Right forelimb (tissue), 1 donor: Measurements from ENCODE around the gene CCNQ.
"Not testable (repeated sequence)": the region's sequence is repeated elsewhere in the genome, so short reads cannot be mapped to it uniquely, and the experiment has no call there.

ENCODE experiments used
- DNase-seq: peaks from one replicate; pipeline ENCODE4 v3.0.0-alpha.2; 2018

The CCNQ gene

GRCh38 chrX:153621949-153622598, 23.1 kb upstream of the CCNQ start:
- no peak for DNase-seq

- no peak for DNase-seq
Measured at GRCh38 chrX:153620576-153620975, 21.6 kb upstream of the CCNQ start.

DNA sequence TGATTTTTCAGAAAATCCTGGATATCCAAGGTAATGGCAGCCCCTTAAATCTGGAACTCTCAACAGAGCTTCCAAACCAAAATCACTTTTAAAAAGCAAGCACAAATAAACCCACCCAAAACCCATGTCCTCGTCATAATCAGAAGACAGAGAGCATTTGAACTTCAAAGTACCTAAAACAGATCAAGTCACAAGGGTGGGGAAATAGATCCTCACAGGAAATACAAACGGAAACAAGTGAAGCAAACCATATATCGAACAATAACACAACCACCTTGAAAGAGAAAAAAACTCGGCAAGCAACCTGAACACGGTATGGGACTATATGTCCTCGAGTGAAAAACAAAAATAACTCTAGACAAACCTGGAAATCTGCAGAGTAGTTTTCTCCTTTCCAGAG, 15.9 kb upstream of the CCNQ start:
- no peak for DNase-seq

DNA sequence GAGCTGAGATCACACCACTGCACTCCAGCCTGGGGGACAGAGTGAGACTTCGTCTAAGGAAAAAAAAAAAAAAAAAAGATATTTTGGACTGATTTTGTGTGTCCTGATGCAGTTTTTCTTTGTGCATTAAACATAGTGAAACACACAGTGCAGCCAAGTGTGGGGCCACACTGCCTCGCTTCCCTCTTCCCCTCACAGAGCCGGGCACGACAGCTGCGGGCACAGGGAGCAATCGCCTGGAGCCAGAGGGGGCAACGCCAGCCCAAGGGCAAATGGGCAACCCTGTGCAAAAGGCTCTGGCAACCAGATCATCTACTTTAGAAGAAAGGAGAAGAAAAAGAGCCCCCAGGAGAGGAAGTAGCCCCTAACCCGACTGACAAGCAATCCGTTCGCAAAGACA, 13.5 kb upstream of the CCNQ start:
- DNase-seq = no peak

DNA sequence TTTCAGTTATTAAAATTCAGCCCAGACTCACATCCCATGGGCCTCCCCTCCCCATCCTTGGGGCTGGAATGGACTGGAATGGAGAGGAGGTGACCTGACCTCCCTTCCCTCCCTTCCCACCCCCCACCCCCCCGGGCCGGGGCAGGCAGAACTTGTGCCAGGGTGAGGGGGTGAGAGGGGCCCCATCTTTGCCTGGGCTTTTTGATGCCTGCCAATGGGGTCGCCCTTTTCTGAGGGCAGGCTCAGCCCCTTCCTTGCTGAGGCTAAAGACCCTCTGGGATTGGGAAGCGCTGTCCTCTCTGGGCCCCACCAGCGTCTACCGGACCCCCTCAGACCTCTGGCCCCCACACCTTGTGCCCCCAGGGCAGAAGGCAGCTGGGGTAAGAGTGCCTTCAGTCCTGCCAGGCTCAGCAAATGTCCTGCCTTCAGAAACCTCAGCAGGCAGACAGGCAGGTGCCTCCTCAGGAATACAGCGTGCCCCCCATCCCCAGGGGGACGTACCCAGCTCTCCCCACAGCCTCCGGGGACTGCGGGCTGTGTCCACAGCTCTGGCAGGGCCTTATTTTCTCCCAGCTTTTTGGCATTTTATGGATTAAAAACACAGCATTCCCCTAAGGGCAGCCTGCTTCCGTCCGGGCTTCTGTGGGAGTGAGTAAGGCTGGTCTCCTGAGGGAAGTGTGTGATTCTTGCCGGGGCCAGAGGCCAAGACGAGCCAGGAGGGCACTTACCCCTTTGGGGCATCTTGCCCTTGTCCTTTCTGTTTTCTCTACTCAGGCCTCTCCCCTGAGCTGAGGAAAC, 12.6 kb upstream of the CCNQ start:
- DNase-seq = no peak

GRCh38 chrX:153610836-153611213, 11.9 kb upstream of the CCNQ start:
- no peak for DNase-seq

DNA sequence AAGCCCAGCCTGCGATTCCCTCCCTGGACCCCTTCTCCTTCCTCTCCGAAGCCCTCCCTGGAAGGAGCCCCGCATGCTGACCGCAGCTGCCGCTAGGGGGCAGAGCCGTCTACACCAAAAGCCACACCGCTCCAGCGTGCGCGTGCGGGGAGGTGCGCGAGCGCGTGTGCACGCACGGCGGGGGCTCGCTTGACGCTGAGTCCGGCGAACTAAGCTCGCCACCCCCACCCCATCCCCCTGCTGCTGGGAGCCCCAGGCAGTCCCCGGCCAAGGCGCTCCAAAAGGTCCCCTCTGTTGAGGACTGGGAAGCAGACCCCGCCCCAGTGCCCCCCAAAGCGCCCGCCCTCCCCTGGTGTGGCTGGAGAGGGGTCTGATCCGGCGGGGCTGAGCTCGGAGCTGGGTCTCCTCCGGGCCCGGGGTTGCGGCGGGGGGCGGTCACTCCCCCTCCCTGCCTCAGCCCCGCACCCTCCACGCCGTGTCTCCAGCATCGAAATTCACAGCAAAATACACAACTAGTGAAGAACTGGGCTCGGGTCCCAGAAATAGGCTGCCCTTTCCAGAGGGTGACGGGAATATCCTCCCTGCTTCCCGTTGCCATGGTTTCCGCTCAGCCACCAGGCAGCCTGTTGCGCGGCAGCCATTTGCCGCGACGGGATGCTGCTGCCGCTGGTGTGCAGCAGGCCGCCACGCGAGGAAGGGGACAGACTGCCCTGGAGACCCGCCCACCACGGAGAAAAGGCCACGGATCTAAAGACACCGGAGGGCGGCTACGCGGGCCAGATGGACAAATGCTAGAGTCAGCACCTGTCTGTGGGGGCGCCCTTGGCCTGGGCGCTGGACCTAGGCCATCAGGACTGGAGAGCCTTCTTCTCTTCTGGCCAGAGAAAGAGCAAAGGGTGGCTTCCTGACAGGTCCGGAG, 11.2 kb upstream of the CCNQ start:
- DNase-seq = peak; percentile 87

DNA sequence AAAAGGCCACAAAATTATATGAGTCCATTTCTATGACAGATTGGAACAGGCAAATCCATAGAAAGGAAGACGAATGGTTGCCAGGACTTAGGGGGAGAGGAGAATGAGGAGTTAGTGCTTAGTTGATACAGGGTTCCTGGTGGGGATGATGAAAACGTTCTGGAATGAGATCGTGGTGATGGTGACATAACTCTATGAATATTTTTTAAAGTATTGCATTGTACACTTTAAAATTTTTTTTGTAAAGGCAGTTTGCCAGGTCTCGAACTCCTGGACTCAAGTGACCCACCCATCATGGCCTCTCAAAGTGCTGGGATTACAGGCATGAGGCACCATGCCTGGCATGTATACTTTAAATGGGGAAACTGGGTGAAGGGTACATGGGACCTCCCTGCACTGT, 9.9 kb upstream of the CCNQ start:
- DNase-seq = no peak

GRCh38 chrX:153608376-153608775, 9.4 kb upstream of the CCNQ start:
- no peak for DNase-seq

GRCh38 chrX:153606503-153606902, 7.6 kb upstream of the CCNQ start:
- DNase-seq = no peak

- not testable (repeated sequence) for DNase-seq
Measured at GRCh38 chrX:153604666-153605380, 5.9 kb upstream of the CCNQ start.

GRCh38 chrX:153603131-153603656, 4.3 kb upstream of the CCNQ start:
- DNase-seq = no peak

DNA sequence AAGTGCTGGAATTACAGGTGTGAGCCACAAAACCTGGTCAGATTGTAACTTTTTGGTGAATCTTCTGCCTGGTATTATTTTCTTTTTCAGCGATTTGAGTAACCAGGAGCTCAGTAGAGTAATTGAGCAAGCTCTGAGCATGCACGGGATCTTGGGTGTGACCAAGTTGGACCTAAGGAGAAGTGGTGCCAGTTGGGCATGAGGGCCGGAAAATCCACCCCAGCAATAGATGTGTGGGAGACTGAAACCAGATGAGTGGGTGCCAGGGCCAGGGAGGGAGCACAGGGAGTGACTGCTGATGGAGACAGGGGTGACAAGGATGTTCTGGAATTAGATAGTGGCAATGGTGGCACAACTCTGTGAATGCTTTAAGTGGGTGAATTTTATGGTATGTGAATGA, 3.7 kb upstream of the CCNQ start:
- DNase-seq = no peak

DNA sequence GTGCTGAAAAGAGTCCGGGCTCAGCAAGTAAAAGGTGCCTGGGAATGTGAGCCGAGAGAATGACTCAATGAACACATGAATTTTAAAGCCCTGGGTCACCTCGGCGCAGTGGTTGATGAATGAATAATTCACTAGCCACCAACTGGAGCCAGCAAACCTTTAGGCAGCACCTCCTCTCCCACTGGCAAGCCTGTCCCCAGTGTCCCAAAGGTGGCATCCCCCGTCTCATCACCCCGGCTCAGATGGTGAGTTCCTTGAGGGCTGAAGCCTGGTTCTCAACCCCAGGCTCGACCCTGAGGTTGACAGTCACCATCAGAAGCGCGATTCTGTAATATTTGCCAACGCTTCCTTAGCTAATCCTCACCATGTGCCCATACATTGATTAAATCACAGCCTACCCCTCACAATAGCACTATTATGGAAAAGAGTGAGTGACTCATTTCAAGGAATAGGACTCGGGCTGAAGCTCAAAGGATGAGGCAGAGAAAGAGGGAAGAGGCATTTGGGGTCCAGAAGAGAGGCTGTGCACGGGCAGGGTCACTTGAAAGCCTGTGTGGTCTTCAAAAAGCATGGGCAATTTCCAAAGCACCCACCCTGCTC, 2.7 kb upstream of the CCNQ start:
- no peak for DNase-seq

DNA sequence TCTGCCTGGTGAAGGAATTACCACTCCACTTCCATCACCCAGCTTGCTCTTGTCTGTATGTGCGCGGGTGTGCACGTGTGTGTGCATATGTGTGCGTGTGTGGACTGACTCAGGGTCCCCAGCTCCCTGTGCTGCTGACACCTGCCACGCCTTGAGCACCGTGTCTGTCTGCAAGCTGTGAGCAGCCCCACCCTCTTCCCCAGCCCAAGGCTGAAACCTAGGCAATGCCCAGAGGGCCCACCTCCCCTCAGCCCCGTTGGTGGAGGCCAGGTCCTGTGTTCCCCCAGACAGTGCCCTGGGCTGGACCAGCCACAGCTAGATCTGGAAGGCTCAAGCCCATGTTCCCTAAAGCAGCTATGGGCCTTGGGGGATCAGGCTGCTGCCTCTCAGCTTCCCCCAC, 2.0 kb upstream of the CCNQ start:
- DNase-seq = no peak

GRCh38 chrX:153600032-153600373, 1.1 kb upstream of the CCNQ start:
- no peak for DNase-seq

DNA sequence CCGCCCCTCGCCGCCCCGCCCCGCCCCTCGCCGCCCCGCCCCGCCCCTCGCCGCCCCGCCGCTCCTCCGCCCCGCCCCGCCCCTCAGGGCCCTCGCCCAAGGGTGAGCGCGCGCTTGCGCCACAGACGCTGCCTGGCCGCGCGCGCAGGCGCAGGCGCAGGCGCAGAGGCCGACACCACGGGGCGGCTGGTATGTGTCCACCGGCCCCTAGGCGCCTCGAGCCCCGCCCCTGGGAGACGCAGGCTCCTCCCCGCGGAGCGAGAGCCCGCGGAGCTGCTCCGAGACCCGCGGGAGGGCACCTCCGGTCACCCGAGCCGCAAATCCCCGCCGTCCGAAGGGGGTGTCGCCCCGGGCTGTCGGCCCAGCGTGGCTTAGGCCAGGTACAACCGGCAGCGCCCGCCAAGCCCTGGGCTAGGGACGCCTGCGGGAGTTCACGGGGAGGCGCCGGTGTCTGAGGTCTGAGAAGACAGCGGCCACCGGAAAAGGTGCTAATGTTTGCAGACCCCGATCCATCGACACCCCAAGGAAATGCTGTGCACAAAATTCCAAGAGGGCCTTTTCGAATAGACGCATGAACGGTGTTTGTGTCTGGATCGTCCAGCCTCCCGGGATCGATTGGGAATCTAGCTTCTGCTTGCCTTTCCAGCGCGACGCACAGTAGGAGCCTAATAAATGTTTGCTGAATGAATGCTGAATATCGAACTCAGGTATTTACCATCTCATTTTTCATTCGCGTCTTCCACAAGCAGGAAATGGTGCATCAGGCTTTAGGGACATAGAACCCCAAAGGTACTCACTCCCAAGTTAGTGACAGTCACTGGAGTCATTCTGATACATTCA, 473 bp upstream of the CCNQ start:
- DNase-seq = peak; percentile 86

GRCh38 chrX:153596981-153597750, 1.8 kb downstream of the CCNQ start:
- no peak for DNase-seq

GRCh38 chrX:153595859-153596857, 2.8 kb downstream of the CCNQ start:
- DNase-seq = no peak
